Measurements from ENCODE around the gene RIMBP2.
"Not testable (repeated sequence)": the region's sequence is repeated elsewhere in the genome, so short reads cannot be mapped to it uniquely, and the experiment has no call there.

The RIMBP2 gene

GRCh38 chr12:130595566-130595965 is 120.5 kb downstream of the RIMBP2 start:
- no peak for DNase-seq (ENCODE audit: low spot score)

GRCh38 chr12:130593056-130593455 is 123.0 kb downstream of the RIMBP2 start:
- DNase-seq (ENCODE audit: low spot score), result no peak

GRCh38 chr12:130592641-130593040 is 123.5 kb downstream of the RIMBP2 start:
- no peak for DNase-seq (ENCODE audit: low spot score)

- no peak for DNase-seq (ENCODE audit: low spot score)
Measured at GRCh38 chr12:130591736-130592135, 124.4 kb downstream of the RIMBP2 start.

GRCh38 chr12:130590685-130591084 is 125.4 kb downstream of the RIMBP2 start:
- DNase-seq (ENCODE audit: low spot score), result no peak

- DNase-seq (ENCODE audit: low spot score), result no peak
Measured at GRCh38 chr12:130589540-130590317, 126.4 kb downstream of the RIMBP2 start.

GRCh38 chr12:130588696-130589539 is 127.2 kb downstream of the RIMBP2 start:
- DNase-seq (ENCODE audit: low spot score), result no peak

GRCh38 chr12:130587966-130588365 is 128.1 kb downstream of the RIMBP2 start:
- no peak for DNase-seq (ENCODE audit: low spot score)

- DNase-seq (ENCODE audit: low spot score), result not testable (repeated sequence)
Measured at GRCh38 chr12:130584475-130584874, 131.6 kb downstream of the RIMBP2 start.

GRCh38 chr12:130583800-130584199 is 132.3 kb downstream of the RIMBP2 start:
- no peak for DNase-seq (ENCODE audit: low spot score)

- DNase-seq (ENCODE audit: low spot score), result no peak
Measured at GRCh38 chr12:130583317-130583716, 132.8 kb downstream of the RIMBP2 start.

- no peak for DNase-seq (ENCODE audit: low spot score)
Measured at GRCh38 chr12:130582286-130582685, 133.8 kb downstream of the RIMBP2 start.

- no peak for DNase-seq (ENCODE audit: low spot score)
Measured at GRCh38 chr12:130581782-130582181, 134.3 kb downstream of the RIMBP2 start.

GRCh38 chr12:130579231-130579630 is 136.9 kb downstream of the RIMBP2 start:
- DNase-seq (ENCODE audit: low spot score), result no peak

- DNase-seq (ENCODE audit: low spot score), result no peak
Measured at GRCh38 chr12:130577351-130577750, 138.7 kb downstream of the RIMBP2 start.

GRCh38 chr12:130576371-130576816 is 139.7 kb downstream of the RIMBP2 start:
- no peak for DNase-seq (ENCODE audit: low spot score)

GRCh38 chr12:130574402-130574801 is 141.7 kb downstream of the RIMBP2 start:
- DNase-seq (ENCODE audit: low spot score), result no peak

GRCh38 chr12:130573766-130574165 is 142.3 kb downstream of the RIMBP2 start:
- no peak for DNase-seq (ENCODE audit: low spot score)

GRCh38 chr12:130573235-130573634 is 142.9 kb downstream of the RIMBP2 start:
- DNase-seq (ENCODE audit: low spot score), result no peak

GRCh38 chr12:130572553-130572952 is 143.5 kb downstream of the RIMBP2 start:
- DNase-seq (ENCODE audit: low spot score), result no peak

GRCh38 chr12:130571734-130572133 is 144.4 kb downstream of the RIMBP2 start:
- no peak for DNase-seq (ENCODE audit: low spot score)

GRCh38 chr12:130571089-130571488 is 145.0 kb downstream of the RIMBP2 start:
- no peak for DNase-seq (ENCODE audit: low spot score)

GRCh38 chr12:130569521-130569920 is 146.6 kb downstream of the RIMBP2 start:
- DNase-seq (ENCODE audit: low spot score), result no peak
